ENCODE results near the gene WDR26.
"Not testable (repeated sequence)": the region's sequence is repeated elsewhere in the genome, so short reads cannot be mapped to it uniquely, and the experiment has no call there.

Gene WDR26

DNA sequence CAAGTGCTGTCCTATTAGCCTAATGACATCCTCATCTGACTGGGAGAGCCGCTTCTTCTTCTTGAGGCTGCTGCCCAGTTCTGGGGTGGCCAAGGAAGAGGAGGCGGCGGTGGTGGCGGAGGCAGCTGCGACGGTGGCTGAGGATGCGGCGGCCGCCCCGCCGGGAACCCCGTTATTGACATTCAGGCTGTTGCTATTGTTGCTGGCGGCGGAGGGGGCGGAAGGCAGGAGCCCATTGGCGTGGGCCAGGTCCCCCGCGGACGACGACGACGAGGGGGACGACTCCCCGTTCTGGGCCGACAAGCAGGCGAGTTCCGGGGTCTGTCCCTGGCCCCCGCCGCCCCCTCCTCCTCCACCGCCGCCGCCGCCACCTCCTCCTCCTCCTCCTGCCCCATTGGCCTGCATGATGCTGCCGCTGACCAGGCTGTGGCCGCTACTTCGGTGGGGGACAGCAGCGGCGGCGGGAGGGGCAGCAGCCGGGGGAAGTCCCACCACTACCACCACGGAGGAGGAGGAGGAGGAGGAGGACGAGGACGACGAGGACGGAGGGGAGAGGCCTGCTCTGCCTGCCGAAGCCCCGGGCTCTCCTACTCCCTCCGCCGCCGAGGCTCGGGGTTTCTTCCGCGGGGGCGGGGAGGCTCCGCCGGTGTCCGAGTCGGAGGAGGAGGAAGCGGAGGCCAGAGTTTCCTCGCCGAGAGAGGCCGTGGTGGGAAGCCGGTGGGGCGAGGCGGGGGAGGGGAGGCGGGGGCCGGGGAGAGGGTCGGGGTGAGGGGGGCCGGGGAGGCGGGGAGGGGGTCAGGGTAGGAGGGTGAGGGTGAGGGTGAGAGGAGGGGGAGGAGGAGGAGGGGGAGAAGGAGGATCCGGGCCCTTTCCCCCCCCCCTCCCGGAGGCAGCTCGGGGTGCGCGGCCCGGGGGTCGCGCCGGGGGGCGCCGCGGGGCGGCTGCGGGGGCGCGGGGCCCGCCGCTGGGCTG is 610 bp downstream of the WDR26 start:
- DNase-seq (ENCODE audit: low read depth in 3 of 3, low spot score in 1 of 3) = peak in 1 of 3 donors; percentile 18

DNA sequence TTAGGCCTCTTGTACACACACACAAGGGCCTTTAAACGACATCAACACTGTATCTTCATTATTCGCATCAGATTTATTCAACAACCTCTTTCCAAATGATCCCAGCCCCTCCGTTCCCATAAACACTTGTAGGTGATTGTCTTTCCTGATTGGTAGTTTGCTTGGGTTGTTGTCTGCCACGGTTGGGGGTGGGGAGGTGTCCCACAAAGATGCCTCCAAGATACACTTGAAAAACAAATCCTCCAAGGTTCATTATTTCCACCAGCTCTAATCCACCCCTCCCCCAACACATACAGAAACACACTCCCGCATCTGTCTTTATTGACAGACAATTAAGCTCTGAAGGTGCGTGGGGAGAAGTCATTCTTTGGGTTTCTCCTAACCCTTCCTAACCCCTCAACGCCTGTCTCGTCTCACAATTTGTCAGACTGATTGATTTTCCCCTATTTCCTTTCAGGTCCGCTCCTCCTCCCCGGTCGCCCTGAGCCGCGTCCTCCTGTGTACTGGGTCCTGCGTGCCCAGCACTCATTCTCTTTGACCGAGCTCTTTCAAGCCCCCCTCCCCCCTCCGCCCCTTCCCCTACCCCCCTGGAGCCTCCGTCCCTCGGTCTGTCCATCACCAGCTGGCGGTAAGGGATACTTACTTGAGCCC is 1.4 kb downstream of the WDR26 start:
- DNase-seq (ENCODE audit: low read depth in 3 of 3, low spot score in 1 of 3) = no peak

DNA sequence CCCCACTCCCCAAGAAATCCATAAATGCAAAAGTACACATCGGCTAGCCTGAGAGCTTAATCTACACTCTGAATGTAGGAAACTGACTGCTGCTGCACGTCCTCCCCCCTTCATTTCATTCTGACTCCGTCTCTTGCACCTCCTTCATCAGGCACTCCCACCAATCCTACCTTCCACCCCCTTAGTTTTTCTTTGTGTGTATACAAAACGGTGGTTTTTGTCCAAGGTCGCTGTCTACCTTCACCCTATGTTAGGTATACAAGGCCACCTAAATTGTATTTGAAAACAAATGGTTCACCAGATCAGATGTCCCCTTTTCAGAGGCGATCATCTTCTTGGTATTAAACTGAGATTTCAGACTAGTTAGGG is 1.9 kb downstream of the WDR26 start:
- DNase-seq (ENCODE audit: low read depth in 3 of 3, low spot score in 1 of 3) = no peak

DNA sequence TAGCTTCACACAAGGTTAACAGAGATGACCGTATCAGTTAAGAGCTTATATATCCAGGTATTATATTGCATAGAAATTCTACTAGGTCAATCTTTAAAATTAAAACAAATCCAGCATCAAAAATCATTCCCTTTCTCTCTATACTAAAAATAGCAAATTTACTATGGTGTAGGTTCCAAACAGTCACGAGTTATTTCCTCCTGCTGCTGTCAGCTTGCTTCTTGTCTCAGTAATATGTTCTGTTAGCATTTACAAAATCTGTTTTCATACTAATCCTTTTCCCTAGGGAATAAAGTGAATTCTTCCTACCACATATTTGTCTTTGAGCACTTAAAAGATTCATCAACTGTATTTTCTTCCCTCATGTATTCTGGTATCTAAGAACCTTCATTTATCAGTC is 2.5 kb downstream of the WDR26 start:
- no peak for DNase-seq (ENCODE audit: low read depth in 3 of 3, low spot score in 1 of 3)

DNA sequence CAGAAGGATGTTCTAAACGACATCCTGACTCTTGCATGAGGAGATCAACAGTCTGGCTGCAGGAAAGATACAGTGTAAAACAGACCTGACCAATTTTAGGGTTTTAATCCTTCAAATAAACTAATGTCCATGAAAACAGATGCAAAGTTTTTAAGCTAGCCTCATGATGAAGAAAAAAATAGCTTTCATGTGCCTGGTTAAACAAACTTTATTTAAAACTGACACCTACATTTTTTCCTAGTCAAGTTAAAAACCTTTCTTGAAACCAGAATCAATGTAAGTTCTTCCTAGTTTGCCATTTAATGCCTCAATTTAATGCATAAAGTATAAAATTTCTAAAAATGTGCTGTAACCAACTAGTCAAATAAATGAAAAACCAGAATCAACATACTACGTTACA is 2.9 kb downstream of the WDR26 start:
- DNase-seq (ENCODE audit: low read depth in 3 of 3, low spot score in 1 of 3) = no peak

DNA sequence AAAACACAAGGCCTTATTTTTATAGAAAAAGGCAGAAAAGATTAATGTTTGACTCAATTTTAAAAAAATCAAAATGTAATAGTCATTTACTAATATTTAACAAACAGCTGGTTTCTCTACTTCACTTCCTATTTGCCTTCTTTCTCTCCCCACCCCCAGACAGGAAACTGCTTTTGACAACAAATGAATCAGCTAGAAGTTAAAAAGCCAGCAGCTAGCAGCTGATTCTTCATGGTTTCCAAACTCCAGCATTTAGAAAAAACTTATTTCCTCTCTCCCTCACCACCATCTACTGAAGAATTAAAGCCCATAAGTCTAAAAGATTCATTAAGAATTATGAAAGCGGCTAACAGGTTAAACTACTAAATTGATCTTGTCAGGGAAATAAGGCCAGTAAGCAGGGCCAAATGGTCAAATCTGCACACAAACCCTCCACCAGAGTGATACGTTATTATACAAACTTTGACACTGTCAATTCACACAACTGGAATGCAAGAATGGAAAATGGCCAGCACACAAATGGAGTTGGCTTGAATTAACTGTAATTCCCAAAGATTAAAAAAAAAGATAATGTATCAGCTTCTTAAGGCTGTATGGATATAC is 4.0 kb downstream of the WDR26 start:
- DNase-seq (ENCODE audit: low read depth in 3 of 3, low spot score in 1 of 3) = no peak

DNA sequence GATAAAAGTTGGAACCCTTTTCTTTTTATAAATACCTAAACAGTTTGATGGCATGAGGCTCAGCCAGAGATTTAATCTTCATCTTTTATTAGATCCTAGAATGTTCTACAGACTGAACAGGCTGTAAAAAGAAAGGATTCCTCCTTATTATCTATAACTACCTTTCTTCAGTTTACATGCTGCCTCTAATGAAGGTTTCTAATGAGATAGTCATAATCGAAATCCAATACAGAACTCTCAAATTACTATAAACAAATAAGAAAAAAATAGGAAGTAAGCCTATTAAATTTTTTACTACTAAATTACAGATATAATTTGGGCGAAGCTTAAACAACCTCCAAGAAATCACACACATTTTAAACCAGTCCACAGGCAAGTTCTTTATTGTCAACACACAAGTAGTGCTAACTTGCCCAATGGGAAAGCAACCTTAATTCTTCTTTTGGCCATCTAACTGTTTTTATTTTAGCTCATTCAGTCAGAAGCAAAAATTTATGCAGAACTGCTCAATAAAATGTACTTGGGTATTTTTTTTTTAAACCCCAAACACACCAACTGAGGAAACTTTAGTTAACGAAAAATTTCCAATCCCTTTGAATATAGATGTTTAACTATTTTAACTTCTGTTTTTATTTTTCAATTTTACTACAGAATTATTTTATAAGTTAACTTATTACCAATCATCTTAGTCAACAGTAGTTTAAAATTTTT is 4.8 kb downstream of the WDR26 start:
- DNase-seq (ENCODE audit: low read depth in 3 of 3, low spot score in 1 of 3) = no peak

DNA sequence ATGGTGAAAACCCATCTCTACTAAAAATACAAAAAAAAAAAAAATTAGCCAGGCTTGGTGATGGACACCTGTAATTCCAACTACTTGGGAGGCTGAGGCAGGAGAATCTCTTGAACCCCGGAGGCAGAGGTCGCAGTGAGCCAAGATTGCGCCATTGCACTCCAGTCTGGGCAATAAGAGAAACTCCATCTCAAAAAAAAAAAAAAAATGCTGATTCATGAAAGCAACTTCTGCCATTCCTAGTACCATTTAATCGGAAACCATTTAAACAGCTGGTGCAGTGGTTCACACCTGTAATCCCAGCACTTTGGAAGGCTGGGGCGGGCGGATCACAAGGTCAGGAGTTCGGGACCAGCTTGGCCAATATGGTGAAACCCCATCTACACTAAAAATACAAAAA is 5.9 kb downstream of the WDR26 start:
- not testable (repeated sequence) for DNase-seq (ENCODE audit: low read depth in 3 of 3, low spot score in 1 of 3)

DNA sequence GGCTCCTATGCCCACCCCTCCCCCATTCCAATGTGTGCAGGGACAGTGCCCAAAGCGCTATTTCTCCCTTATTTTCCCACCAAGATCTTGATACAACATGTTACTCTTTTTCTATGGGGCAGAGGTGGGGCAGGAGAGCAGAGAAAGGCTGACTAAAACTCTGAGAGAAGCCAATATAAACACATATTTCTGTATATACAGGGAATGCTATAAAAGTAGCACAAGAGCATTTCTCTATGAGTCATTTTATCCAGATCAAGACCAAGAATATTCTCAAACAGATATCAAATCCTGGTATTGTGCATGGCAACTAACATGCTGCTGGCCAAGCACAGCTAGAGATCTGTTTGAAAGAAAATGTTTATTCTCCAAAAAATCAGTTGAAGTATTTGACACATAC is 7.3 kb downstream of the WDR26 start:
- no peak for DNase-seq (ENCODE audit: low read depth in 3 of 3, low spot score in 1 of 3)

DNA sequence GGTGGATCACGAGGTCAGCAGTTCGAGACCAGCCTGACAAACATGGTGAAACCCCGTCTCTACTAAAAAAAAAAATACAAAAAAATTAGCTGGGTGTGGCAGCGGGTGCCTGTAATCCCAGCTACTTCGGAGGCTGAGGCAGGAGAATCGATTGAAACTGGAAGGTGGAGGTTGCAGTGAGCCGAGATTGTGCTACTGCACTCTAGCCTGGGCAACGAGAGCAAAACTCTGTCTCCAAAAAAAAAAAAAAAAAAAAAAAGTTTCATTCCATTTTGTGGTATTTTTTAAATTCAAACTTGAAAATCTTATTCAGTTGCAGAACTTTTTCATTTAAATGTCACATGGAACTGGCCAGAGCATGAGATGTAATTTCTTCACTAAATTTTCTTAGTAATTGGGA is 7.7 kb downstream of the WDR26 start:
- not testable (repeated sequence) for DNase-seq (ENCODE audit: low read depth in 3 of 3, low spot score in 1 of 3)

DNA sequence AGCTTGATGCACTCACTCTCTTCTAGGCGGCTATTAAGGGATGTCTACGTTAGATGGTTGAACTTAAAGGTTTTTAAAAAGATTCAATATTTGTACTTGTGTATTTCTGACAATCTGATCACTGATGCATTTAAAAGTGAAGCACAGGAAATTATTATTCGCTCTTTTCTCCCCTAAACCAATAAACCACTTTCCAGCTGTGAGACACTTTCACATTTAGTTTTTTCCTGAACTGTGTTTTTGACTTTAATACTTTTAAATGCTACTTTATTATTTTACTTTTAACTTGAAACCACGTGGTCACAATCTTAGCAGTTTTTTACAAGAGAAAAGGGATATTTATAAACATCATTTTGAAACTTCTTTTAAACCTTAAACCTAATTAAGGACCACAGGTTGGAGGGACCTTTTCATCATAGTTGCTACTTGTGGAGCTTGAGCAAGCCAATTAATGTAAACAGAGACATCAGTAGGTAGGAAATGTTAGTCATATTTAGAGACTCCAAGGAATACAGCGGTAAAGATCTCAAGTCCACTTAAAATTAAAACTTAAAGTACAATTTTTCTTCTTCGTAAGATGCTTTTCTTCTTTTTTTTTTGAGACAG is 9.2 kb downstream of the WDR26 start:
- DNase-seq (ENCODE audit: low read depth in 3 of 3, low spot score in 1 of 3) = no peak

- no peak for DNase-seq (ENCODE audit: low read depth in 3 of 3, low spot score in 1 of 3)
Observed at GRCh38 chr1:224420106-224420505, 14.5 kb downstream of the WDR26 start.

- DNase-seq (ENCODE audit: low read depth in 3 of 3, low spot score in 1 of 3) = no peak
Observed at GRCh38 chr1:224411766-224412165, 22.8 kb downstream of the WDR26 start.

- no peak for DNase-seq (ENCODE audit: low read depth in 3 of 3, low spot score in 1 of 3)
Observed at GRCh38 chr1:224408294-224408590, 26.4 kb downstream of the WDR26 start.

GRCh38 chr1:224407571-224408293 is 26.9 kb downstream of the WDR26 start:
- DNase-seq (ENCODE audit: low read depth in 3 of 3, low spot score in 1 of 3) = no peak

DNA sequence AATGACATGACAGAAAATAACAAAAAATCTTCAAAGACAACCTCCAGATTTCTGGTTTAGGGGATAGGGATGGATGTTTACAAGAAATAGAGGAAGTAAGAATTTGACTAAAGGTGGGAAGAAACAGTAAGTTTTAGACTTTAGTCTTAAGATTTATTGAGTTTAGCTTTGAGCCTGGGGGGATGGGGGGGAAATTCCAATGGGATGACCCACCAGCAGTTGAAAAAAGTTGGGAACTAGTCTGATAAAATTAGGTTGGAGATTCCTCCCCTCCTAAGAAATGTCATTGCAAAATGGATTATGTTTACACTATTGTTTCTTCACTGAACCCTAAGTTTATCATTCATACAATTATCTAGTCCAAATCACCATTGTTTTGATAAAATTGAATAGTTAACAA is 28.4 kb downstream of the WDR26 start:
- DNase-seq (ENCODE audit: low read depth in 3 of 3, low spot score in 1 of 3) = no peak

GRCh38 chr1:224405604-224405970 is 29.0 kb downstream of the WDR26 start:
- no peak for DNase-seq (ENCODE audit: low read depth in 3 of 3, low spot score in 1 of 3)

DNA sequence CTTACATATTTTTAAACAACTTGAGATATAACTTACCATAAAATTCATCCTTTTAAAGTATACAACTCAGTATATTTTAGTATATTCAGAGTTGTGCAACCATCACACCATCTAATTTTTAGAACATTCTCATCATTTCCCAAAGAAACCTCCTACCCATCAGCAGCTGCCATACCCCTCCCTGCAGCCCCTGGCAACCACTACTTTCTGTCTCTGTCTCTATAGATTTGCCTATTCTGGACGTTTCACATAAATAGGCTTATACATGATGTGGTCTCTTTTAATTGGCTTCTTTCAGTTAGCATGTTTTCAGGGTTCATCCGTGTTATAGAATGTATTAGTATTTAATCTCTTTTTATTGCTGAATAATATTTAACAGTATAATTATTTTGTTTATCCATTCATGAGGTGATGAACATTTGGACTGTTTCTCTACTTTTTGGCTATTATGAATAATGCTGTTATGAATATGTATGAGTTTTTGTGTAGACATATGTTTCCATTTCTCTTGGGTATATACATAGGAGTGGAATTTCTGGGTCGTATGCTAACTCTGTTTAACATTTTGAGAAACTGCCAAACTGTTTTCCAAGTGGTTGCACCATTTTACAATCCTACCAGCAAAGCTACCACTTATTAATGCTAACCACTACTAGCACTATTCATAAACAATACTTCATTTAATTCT is 29.5 kb downstream of the WDR26 start:
- DNase-seq (ENCODE audit: low read depth in 3 of 3, low spot score in 1 of 3) = no peak

DNA sequence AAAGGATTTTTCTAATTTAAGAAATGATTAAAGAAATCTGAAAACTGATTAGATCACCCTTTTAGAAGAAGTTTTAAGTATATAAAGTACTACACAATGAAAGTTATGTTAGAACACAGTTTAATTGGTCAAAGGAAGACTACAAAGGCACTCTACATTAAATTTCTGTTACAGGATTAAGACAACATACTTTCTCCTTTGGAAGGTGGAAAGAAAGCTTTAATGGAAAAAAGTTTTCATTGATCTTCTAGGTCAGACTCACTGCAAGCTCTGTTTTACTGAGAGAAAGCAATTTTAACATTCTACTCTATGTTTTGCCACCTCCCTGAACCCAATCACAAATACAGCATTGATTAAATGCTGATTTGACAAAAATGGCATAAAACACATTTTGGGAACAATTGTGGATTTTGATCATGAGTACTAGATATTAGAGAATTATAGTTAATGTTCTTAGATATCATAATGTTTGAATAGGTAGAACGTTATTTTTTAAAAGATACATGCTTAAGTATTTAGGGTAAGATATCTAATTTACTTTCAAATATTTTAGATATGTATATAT is 32.0 kb downstream of the WDR26 start:
- no peak for DNase-seq (ENCODE audit: low read depth in 3 of 3, low spot score in 1 of 3)

GRCh38 chr1:224399887-224400286 is 34.7 kb downstream of the WDR26 start:
- no peak for DNase-seq (ENCODE audit: low read depth in 3 of 3, low spot score in 1 of 3)

Measured in stimulated activated CD4-positive, alpha-beta T cell treated with anti-CD3 and anti-CD28 coated beads, TNF-alpha, amount 100 ng/mL, for 1 hour (primary cell).